Measurements from ENCODE around the gene DNASE1L1. TPM values are rescaled to one million over a fixed set of nuclear protein-coding genes. Genes with fewer than 3 reads are reported as not detected.

Gene DNASE1L1
- total and polyA plus RNA-seq, 4 donors: 9.3 to 22.1 (median 16.7) TPM

DNA sequence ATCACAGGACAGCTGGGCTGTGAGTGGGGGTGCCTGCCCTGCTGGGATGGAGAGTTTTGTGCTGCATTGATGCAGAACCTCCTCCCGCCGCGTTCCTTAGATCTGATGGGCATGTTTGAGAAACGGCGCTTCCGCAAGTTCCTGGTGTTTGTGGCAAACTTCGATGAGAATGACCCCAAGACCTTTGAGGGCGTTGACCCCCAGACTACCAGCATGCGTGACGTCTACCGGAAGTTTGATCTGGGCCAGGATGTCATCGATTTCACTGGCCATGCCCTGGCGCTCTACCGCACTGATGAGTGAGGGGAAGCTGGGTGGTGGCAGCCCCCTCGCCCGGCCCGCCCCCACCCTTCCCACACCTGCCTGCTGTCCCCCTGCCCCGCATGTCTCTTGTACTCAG, 30.8 kb upstream of the DNASE1L1 start:
- H3K9ac ChIP-seq (ENCODE audit: low read depth in 1 of 2, low read length in 2 of 2): no peak overlapping the region
- DNase-seq (ENCODE audit: low spot score): no peak
- 42% methylated on average over 18 of the region's 18 CpGs for WGBS
- H3K4me3 ChIP-seq (ENCODE audit: low read depth in 1 of 3, low read length in 3 of 3): no peak overlapping the region
- TF ChIP-seq SP1 (IDR thresholded peaks at IDR 0.05) (peak; percentile 52), FOXA1 (IDR thresholded peaks at IDR 0.05) (no peak), EGR1 (IDR thresholded peaks at IDR 0.05; ENCODE audit: low read depth in 2 of 2) (no peak), YY1 (IDR thresholded peaks at IDR 0.05) (no peak), HNF4G (IDR thresholded peaks at IDR 0.05) (no peak), RXRA (IDR thresholded peaks at IDR 0.05) (peak; percentile 88 to 92), RAD21 (IDR thresholded peaks at IDR 0.05) (no peak), GABPA (IDR thresholded peaks at IDR 0.05 in 1 of 2, conservative IDR thresholded peaks at IDR 0.05 in 1 of 2) (peak; percentile 67 to 84), TAF1 (conservative IDR thresholded peaks at IDR 0.05) (no peak), JUND (IDR thresholded peaks at IDR 0.05) (no peak), HNF4A (conservative IDR thresholded peaks at IDR 0.05) (no peak), NR2F2 (IDR thresholded peaks at IDR 0.05) (peak; percentile 55), FOXA2 (IDR thresholded peaks at IDR 0.05) (no peak)
- TF ChIP-seq, protein P1, sequence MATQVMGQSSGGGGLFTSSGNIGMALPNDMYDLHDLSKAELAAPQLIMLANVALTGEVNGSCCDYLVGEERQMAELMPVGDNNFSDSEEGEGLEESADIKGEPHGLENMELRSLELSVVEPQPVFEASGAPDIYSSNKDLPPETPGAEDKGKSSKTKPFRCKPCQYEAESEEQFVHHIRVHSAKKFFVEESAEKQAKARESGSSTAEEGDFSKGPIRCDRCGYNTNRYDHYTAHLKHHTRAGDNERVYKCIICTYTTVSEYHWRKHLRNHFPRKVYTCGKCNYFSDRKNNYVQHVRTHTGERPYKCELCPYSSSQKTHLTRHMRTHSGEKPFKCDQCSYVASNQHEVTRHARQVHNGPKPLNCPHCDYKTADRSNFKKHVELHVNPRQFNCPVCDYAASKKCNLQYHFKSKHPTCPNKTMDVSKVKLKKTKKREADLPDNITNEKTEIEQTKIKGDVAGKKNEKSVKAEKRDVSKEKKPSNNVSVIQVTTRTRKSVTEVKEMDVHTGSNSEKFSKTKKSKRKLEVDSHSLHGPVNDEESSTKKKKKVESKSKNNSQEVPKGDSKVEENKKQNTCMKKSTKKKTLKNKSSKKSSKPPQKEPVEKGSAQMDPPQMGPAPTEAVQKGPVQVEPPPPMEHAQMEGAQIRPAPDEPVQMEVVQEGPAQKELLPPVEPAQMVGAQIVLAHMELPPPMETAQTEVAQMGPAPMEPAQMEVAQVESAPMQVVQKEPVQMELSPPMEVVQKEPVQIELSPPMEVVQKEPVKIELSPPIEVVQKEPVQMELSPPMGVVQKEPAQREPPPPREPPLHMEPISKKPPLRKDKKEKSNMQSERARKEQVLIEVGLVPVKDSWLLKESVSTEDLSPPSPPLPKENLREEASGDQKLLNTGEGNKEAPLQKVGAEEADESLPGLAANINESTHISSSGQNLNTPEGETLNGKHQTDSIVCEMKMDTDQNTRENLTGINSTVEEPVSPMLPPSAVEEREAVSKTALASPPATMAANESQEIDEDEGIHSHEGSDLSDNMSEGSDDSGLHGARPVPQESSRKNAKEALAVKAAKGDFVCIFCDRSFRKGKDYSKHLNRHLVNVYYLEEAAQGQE (IDR thresholded peaks at IDR 0.05): no peak
- TF ChIP-seq, protein P2, sequence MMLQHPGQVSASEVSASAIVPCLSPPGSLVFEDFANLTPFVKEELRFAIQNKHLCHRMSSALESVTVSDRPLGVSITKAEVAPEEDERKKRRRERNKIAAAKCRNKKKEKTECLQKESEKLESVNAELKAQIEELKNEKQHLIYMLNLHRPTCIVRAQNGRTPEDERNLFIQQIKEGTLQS (IDR thresholded peaks at IDR 0.05): no peak
- TF ChIP-seq, protein P3, sequence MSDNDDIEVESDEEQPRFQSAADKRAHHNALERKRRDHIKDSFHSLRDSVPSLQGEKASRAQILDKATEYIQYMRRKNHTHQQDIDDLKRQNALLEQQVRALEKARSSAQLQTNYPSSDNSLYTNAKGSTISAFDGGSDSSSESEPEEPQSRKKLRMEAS (IDR thresholded peaks at IDR 0.05): no peak
- TF ChIP-seq, protein P4, sequence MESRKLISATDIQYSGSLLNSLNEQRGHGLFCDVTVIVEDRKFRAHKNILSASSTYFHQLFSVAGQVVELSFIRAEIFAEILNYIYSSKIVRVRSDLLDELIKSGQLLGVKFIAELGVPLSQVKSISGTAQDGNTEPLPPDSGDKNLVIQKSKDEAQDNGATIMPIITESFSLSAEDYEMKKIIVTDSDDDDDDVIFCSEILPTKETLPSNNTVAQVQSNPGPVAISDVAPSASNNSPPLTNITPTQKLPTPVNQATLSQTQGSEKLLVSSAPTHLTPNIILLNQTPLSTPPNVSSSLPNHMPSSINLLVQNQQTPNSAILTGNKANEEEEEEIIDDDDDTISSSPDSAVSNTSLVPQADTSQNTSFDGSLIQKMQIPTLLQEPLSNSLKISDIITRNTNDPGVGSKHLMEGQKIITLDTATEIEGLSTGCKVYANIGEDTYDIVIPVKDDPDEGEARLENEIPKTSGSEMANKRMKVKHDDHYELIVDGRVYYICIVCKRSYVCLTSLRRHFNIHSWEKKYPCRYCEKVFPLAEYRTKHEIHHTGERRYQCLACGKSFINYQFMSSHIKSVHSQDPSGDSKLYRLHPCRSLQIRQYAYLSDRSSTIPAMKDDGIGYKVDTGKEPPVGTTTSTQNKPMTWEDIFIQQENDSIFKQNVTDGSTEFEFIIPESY (IDR thresholded peaks at IDR 0.05): no peak
- TF ChIP-seq, protein P5, sequence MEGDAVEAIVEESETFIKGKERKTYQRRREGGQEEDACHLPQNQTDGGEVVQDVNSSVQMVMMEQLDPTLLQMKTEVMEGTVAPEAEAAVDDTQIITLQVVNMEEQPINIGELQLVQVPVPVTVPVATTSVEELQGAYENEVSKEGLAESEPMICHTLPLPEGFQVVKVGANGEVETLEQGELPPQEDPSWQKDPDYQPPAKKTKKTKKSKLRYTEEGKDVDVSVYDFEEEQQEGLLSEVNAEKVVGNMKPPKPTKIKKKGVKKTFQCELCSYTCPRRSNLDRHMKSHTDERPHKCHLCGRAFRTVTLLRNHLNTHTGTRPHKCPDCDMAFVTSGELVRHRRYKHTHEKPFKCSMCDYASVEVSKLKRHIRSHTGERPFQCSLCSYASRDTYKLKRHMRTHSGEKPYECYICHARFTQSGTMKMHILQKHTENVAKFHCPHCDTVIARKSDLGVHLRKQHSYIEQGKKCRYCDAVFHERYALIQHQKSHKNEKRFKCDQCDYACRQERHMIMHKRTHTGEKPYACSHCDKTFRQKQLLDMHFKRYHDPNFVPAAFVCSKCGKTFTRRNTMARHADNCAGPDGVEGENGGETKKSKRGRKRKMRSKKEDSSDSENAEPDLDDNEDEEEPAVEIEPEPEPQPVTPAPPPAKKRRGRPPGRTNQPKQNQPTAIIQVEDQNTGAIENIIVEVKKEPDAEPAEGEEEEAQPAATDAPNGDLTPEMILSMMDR (IDR thresholded peaks at IDR 0.05; ENCODE audit: low read depth, low read length, missing input control): no peak
- peaks cover 10 to 27% (median 17%) of the 10 kb centered on the region in 4 donors for H3K4me1 ChIP-seq (ENCODE audit: control insufficient read depth in 4 of 4, insufficient read depth in 4 of 4, low read length in 3 of 4)
- H3K27me3 ChIP-seq (ENCODE audit: control insufficient read depth in 4 of 4, insufficient read depth in 4 of 4, low read length in 3 of 4): no peaks in the 10 kb centered on the region
- H3K36me3 ChIP-seq (ENCODE audit: control insufficient read depth in 4 of 4, insufficient read depth in 3 of 4, low read depth in 1 of 4, low read length in 3 of 4): peaks cover 0 to 10% (median 2%) of the 10 kb centered on the region in 4 donors
- H3K9me3 ChIP-seq (ENCODE audit: control insufficient read depth in 4 of 4, low read length in 3 of 4): no peaks in the 10 kb centered on the region
- H3K27ac ChIP-seq (ENCODE audit: low read depth in 1 of 2, low read length in 2 of 2): peak overlapping the region in 1 of 2 donors; percentile 67
